PC-9 (cell line): ENCODE measurements around the gene SV2A.

Experiments
- CTCF ChIP-seq: fragments of 200-600 bp; sonication (generic); conservative IDR thresholded peaks from 2 replicates; pipeline ENCODE4 v1.6.1; 2017; ENCODE audit warnings: mixed run types, antibody characterized with exemption, mild to moderate bottlenecking, moderate library complexity
- EZH2 ChIP-seq: fragments of 200-600 bp; sonication (generic); IDR thresholded peaks from 2 replicates; pipeline ENCODE4 v1.8.0; 2017; ENCODE audit warnings: antibody characterized with exemption, low read depth

- TF ChIP-seq CTCF (no peak), EZH2 (no peak)
Measured at GRCh38 chr1:149887456-149888246, 30.0 kb downstream of the SV2A start.
